Lower leg skin (tissue), 3 donors: ENCODE measurements around the gene RPL38.
A peak's percentile ranks its signal among the peaks of the same experiment; 100 is the strongest.

Experiments used
- CTCF ChIP-seq, 3 donors: fragments of 450-650 bp; IDR thresholded peaks; one replicate each; pipeline ENCODE4 v1.5.1; 2016; ENCODE audit warnings: antibody characterized with exemption in 3 of 3, mild to moderate bottlenecking in 3 of 3, moderate library complexity in 2 of 3
- POLR2A ChIP-seq, 2 donors: fragments of 450-650 bp; IDR thresholded peaks; one replicate each; pipeline ENCODE4 v1.6.1; 2016 to 2017; ENCODE audit warnings: antibody characterized with exemption in 2 of 2, mild to moderate bottlenecking in 1 of 2, moderate library complexity in 1 of 2

GRCh38 chr17:74203439-74204240 is at the start of gene RPL38:
- TF ChIP-seq CTCF (IDR thresholded peaks at IDR 0.05): peak in 2 of 3 donors; percentile 34 to 94
- peak in 1 of 2 donors; percentile 78 for TF ChIP-seq POLR2A (IDR thresholded peaks at IDR 0.05)
